HG03439 (cell line): ENCODE results near the gene GRAP2.

Experiments used
- ATAC-seq: cut with Tn5 transposase; IDR thresholded peaks from one replicate; pipeline ENCODE4 v1.9.1; 2021; ENCODE audit warnings: mild to moderate bottlenecking, moderate library complexity; ENCODE audit not compliant: unreplicated experiment

GRAP2 gene

GRCh38 chr22:40008726-40009291 lies 107.9 kb downstream of the GRAP2 start:
- no peak for ATAC-seq

DNA sequence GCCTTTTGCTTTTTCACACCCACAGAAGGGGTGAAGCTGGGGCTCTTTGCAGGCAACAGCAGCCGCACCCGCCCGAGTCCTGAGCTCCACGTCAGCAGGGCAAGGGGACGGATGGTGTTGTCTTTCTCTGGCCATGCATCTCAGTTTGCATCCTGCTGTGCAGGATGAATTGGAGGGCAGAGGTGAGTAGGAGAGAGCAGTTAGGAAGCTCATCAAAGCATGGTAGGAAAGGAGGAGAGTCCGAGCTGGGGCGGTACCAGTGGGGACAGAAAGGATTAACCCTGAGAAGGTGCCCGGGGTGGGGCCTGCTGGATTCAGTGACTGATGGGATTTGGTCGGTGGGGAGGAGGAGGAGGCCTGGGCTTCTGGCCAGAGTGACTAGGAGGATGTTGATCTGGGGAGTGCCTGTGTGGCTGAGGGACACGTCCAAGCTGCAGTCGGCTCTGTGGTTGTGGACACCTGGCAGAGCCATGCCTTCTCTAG lies 108.4 kb downstream of the GRAP2 start:
- no peak for ATAC-seq

DNA sequence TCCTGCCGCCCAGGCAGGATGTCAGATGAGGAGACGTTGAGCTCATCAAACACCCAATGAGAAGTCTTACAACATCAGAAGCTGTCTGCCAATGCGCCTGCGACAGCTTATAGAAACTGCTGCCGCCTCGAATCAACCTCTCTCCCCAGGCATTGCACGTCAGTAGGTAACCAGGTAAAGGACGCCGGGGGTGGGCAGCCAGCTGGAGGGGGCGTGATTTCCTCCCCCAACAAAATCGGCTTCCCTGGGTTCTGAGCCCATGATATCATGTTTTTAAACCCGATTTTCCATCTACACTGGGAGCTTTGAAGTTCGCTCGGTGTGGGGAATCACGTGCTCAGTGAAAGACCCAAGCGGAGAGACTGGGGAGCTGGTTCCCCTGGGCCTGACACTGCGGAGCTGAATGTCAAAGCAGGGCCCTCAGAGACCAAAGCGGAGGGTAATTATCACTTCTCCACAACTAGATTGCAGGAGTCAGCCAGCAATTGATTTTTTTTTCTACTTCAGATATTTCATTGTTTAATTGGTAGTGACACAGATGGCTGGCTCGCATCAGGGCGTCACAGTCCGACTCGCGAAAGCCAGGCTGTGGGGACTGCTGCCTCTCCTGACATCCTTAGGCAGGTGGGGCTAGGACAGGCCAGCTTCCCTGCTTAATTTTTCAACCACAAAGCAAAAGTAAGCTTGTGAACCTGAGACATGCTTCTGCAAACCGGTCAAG lies 109.2 kb downstream of the GRAP2 start:
- ATAC-seq: no peak

GRCh38 chr22:40010746-40011145 lies 109.9 kb downstream of the GRAP2 start:
- no peak for ATAC-seq

GRCh38 chr22:40014667-40015248 lies 113.9 kb downstream of the GRAP2 start:
- no peak for ATAC-seq

DNA sequence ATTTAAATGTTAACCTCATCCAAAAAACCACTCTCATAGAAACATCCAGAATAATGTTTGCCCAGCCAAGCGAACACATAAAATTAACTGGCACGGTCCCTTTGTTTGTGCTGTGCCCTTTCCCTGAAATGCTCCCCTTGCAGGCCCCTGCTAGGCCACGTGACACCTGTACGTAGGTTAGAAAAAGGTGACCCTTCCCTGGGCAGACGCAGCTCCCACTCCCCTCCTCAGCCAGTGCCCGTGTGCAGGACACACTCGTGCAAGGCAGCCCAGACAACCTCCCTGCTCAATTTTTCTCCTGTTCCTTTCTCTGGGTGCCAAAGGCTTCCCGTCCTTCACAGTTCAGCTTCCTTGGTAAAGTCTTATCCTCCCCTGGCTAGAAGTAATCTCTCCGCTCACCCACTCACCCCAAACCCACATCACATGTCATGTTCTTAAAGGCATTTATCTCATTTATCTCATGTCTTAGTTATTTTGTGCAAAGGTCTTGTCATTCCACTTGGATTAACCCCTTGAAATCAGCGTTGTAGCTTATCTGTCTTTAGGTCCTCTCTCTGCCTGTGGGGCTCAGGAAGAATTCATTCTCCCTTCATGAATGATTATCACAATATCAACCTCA lies 114.6 kb downstream of the GRAP2 start:
- no peak for ATAC-seq

DNA sequence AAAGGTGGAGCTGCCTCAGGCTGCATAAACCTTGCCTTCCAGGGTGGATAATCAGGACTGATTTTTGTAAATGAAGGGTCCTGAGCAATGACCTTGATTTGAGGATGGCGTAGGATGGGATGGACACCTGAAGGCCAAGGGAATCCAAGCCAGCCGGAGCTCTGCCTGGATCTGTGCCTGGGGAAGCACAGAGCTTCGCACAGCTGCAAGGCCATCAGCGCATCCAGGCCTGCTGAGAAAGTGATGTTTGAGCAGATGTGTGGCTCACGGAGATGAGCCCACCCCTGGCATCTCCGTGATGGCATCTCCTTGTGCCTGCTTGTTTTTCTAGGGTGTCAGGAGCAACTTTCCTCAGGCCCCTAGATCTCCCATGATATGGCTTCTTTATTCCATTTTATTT lies 117.2 kb downstream of the GRAP2 start:
- no peak for ATAC-seq

DNA sequence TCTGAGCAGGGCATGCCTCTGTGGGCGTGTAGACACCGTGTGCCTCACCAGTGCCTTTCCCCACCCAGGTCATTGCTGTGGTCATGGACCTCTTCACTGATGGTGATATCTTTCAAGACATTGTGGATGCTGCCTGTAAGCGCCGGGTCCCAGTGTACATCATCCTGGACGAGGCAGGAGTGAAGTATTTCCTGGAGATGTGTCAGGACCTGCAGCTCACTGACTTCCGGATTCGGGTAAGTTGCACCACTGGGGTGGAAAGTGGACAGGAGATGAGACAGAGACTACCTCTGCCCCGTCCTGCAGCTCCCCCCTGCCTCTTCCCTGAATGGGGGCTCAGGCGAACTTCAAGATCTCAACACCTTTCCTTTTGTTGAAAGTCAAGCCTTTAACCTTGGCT lies 118.2 kb downstream of the GRAP2 start:
- no peak for ATAC-seq

DNA sequence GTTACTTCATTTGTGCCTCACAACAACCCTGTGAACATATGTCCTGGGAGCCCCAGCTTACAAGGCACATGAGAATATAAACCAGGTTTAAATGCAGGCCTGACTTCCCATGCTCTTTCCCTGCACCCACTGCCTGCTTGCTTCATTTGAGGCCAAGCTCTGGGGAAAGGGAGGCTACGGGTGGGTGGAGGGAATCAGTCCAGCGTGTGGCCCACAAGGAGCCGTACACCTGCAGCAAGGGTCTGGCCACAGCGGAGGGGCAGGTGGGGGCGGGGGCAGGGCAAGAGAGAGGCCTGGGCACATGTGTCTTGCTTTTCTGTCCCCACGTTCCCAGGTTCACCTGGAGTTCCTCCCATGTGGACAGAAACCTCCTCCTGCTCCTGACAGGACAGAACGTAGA lies 120.1 kb downstream of the GRAP2 start:
- ATAC-seq: no peak

- no peak for ATAC-seq
These were observed 120.6 kb downstream of the GRAP2 start for GRCh38 chr22:40021401-40022000.

GRCh38 chr22:40022536-40023240 lies 121.8 kb downstream of the GRAP2 start:
- no peak for ATAC-seq
